Stimulated activated CD8-positive, alpha-beta memory T cell treated with anti-CD3 and anti-CD28 coated beads, Interleukin-15, amount 100 ng/mL, for 48 hours (primary cell): ENCODE measurements around the gene KRT76.
"Not testable (repeated sequence)": the region's sequence is repeated elsewhere in the genome, so short reads cannot be mapped to it uniquely, and the experiment has no call there.

Experiments
- DNase-seq, 2 donors: peaks; one replicate each; pipeline ENCODE4 v3.0.0-alpha.2; 2020; ENCODE audit warnings: low read depth in 2 of 2

KRT76 gene

GRCh38 chr12:52796839-52797528, 19.8 kb upstream of the KRT76 start:
- DNase-seq: no peak

- no peak for DNase-seq
Measured at GRCh38 chr12:52796429-52796794, 19.3 kb upstream of the KRT76 start.

GRCh38 chr12:52795694-52796428, 18.7 kb upstream of the KRT76 start, which contains the start of gene KRT3:
TSS of gene KRT3 (minus strand) at chr12:52796117. CDS start at chr12:52796042, 75 bp downstream.
- DNase-seq: no peak

- not testable (repeated sequence) for DNase-seq
Measured at GRCh38 chr12:52795332-52795674, 18.2 kb upstream of the KRT76 start.

- DNase-seq: no peak
Measured at GRCh38 chr12:52794479-52795331, 17.6 kb upstream of the KRT76 start.

GRCh38 chr12:52792185-52793029, 15.3 kb upstream of the KRT76 start:
- no peak for DNase-seq

GRCh38 chr12:52791271-52792184, 14.4 kb upstream of the KRT76 start:
- DNase-seq: no peak

- no peak for DNase-seq
Measured at GRCh38 chr12:52790427-52791270, 13.5 kb upstream of the KRT76 start.

- DNase-seq: no peak
Measured at GRCh38 chr12:52789637-52790426, 12.7 kb upstream of the KRT76 start.

- no peak for DNase-seq
Measured at GRCh38 chr12:52788876-52789636, 11.9 kb upstream of the KRT76 start.

- DNase-seq: no peak
Measured at GRCh38 chr12:52788192-52788875, 11.2 kb upstream of the KRT76 start.

- no peak for DNase-seq
Measured at GRCh38 chr12:52787324-52788191, 10.4 kb upstream of the KRT76 start.

- DNase-seq: no peak
Measured at GRCh38 chr12:52784909-52785308, 7.8 kb upstream of the KRT76 start.

- DNase-seq: no peak
Measured at GRCh38 chr12:52783563-52784316, 6.6 kb upstream of the KRT76 start.

- no peak for DNase-seq
Measured at GRCh38 chr12:52782502-52782901, 5.4 kb upstream of the KRT76 start.
